Mesothelial cell of epicardium (in vitro differentiated cells): ENCODE results near the gene LVRN. TPM values are rescaled to one million over a fixed set of nuclear protein-coding genes. Genes with fewer than 3 reads are reported as not detected.
A peak's percentile ranks its signal among the peaks of the same experiment; 100 is the strongest.

Experiments used
- DNase-seq, 2 experiments: peaks; one replicate each; pipeline ENCODE4 v3.0.0; 2021; ENCODE audit warnings: low spot score in 2 of 2; ENCODE audit not compliant: unreplicated experiment in 2 of 2
- H3K27ac Mint-ChIP-seq: 2 replicates; pipeline ENCODE4 v1.8.0; 2021; ENCODE audit warnings: mixed read lengths
- H3K27me3 Mint-ChIP-seq: 2 replicates; pipeline ENCODE4 v1.8.0; 2021; ENCODE audit warnings: low read depth, mixed read lengths
- H3K36me3 Mint-ChIP-seq: 2 replicates; pipeline ENCODE4 v1.8.0; 2021; ENCODE audit warnings: mixed read lengths
- H3K4me1 Mint-ChIP-seq: 2 replicates; pipeline ENCODE4 v1.8.0; 2021; ENCODE audit warnings: mixed read lengths
- H3K4me3 Mint-ChIP-seq: 2 replicates; pipeline ENCODE4 v1.8.0; 2021; ENCODE audit warnings: mild to moderate bottlenecking, moderate library complexity, mixed read lengths
- H3K9me3 Mint-ChIP-seq: 2 replicates; pipeline ENCODE4 v1.8.0; 2021; ENCODE audit warnings: mixed read lengths
- total RNA-seq: library from RNA; stranded (reverse); gene quantifications from 3 replicates; pipeline ENCODE4 v1.2.1, GENCODE V29; 2021
- TF ChIP-seq, protein P1 (sequence below): fragments of 200-600 bp; sonication (generic); IDR thresholded peaks from one replicate; pipeline ENCODE4 v1.5.0; 2021; ENCODE audit warnings: antibody characterized with exemption; ENCODE audit not compliant: unreplicated experiment

The LVRN gene
- total RNA-seq, 1 donor from 2014 or later: 0.25 TPM

DNA sequence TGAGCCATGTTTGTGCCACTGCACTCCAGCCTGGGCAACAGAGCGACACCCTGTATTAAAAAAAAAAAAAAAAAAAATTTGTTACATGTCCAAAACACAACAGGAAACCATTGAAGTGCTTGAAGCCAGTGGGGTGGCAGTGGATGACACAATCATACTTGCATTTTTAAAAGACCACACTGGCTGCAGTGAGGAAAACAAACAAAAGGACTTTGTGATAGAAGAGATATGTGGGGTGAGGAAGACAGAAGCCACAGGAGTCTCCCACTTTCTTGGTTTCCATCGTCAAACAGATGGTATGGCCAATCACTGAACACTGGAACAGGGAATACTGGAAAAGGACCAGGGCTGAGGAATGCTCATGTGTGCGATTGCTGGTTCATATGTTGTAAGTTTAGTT, 101.7 kb downstream of the LVRN start:
- no peaks in the 10 kb centered on the region for H3K4me1 Mint-ChIP-seq
- H3K36me3 Mint-ChIP-seq: no peaks in the 10 kb centered on the region
- H3K27ac Mint-ChIP-seq: no peak overlapping the region
- no peak overlapping the region for H3K4me3 Mint-ChIP-seq
- peaks cover 20% of the 10 kb centered on the region for H3K27me3 Mint-ChIP-seq
- H3K9me3 Mint-ChIP-seq: no peaks in the 10 kb centered on the region
- DNase-seq: no peak
- TF ChIP-seq, protein P1, sequence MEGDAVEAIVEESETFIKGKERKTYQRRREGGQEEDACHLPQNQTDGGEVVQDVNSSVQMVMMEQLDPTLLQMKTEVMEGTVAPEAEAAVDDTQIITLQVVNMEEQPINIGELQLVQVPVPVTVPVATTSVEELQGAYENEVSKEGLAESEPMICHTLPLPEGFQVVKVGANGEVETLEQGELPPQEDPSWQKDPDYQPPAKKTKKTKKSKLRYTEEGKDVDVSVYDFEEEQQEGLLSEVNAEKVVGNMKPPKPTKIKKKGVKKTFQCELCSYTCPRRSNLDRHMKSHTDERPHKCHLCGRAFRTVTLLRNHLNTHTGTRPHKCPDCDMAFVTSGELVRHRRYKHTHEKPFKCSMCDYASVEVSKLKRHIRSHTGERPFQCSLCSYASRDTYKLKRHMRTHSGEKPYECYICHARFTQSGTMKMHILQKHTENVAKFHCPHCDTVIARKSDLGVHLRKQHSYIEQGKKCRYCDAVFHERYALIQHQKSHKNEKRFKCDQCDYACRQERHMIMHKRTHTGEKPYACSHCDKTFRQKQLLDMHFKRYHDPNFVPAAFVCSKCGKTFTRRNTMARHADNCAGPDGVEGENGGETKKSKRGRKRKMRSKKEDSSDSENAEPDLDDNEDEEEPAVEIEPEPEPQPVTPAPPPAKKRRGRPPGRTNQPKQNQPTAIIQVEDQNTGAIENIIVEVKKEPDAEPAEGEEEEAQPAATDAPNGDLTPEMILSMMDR: no peak

- no peak for DNase-seq
- Mint-ChIP-seq H3K9me3 (no peaks in the 10 kb centered on the region), H3K4me3 (no peak overlapping the region), H3K27me3 (peaks cover 25% of the 10 kb centered on the region), H3K4me1 (no peaks in the 10 kb centered on the region), H3K36me3 (no peaks in the 10 kb centered on the region), H3K27ac (no peak overlapping the region)
- TF ChIP-seq, protein P1: peak; percentile 97
These were observed 105.9 kb downstream of the LVRN start for GRCh38 chr5:116068028-116068632.

DNA sequence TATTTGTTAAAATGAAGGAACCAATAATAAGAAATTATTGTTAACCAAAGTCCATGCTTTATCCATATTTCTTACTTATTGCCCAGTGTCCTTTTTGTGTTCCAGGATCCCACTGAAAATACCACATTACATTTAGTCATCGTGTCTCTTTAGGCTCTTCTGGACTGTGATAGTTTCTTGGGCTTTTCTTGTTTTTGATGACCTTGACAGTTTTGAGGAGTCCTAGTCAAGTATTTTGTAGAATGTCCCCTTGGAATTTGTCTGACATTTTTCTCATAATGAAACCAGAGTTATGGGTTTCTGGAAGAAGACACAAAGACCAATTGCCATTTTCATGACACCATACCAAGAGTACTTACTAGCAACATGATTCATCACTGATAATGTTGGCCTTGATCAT, 108.9 kb downstream of the LVRN start:
- Mint-ChIP-seq H3K4me3 (no peak overlapping the region), H3K36me3 (no peaks in the 10 kb centered on the region), H3K9me3 (no peaks in the 10 kb centered on the region), H3K4me1 (peaks cover 8% of the 10 kb centered on the region), H3K27me3 (peaks cover 15% of the 10 kb centered on the region), H3K27ac (no peak overlapping the region)
- TF ChIP-seq, protein P1: no peak
- DNase-seq: no peak

- H3K4me1 Mint-ChIP-seq: peaks cover 12% of the 10 kb centered on the region
- TF ChIP-seq, protein P1: no peak
- no peaks in the 10 kb centered on the region for H3K36me3 Mint-ChIP-seq
- H3K4me3 Mint-ChIP-seq: no peak overlapping the region
- no peak overlapping the region for H3K27ac Mint-ChIP-seq
- no peak for DNase-seq
- H3K9me3 Mint-ChIP-seq: no peaks in the 10 kb centered on the region
- H3K27me3 Mint-ChIP-seq: peaks cover 10% of the 10 kb centered on the region
These were observed 113.0 kb downstream of the LVRN start for GRCh38 chr5:116075191-116075831.

- Mint-ChIP-seq H3K4me1 (peaks cover 12% of the 10 kb centered on the region), H3K9me3 (no peaks in the 10 kb centered on the region), H3K27me3 (peaks cover 2% of the 10 kb centered on the region), H3K27ac (no peak overlapping the region), H3K4me3 (no peak overlapping the region), H3K36me3 (peaks cover 5% of the 10 kb centered on the region)
- TF ChIP-seq, protein P1: no peak
- no peak for DNase-seq
These were observed 114.2 kb downstream of the LVRN start for GRCh38 chr5:116076496-116076895.

Other genes with a start within 250 kb of the LVRN start
- 9.9 to 13.1 TPM (median 11.8 TPM) in 3 replicates for gene CDO1, start 145.8 kb upstream of the LVRN start, total RNA-seq
- gene ATG12, start 120.9 kb upstream of the LVRN start, total RNA-seq: 40.2 to 46.7 TPM (median 43.0 TPM) in 3 replicates
- gene AP3S1, start 120.5 kb upstream of the LVRN start, total RNA-seq: 52.1 to 56.0 TPM (median 52.3 TPM) in 3 replicates
- 0.25 TPM in 1 of 3 replicates, not detected in the others for gene ARL14EPL, start 70.0 kb downstream of the LVRN start, total RNA-seq
- 22.6 to 25.7 TPM (median 23.3 TPM) in 3 replicates for gene COMMD10, start 122.5 kb downstream of the LVRN start, total RNA-seq